ENCODE results near the gene POLR1G. TPM values are rescaled to one million over a fixed set of nuclear protein-coding genes. Genes with fewer than 3 reads are reported as not detected.

Gene POLR1G
- total RNA-seq, 2 donors from 2014 or later: 13.2 to 16.0 TPM

DNA sequence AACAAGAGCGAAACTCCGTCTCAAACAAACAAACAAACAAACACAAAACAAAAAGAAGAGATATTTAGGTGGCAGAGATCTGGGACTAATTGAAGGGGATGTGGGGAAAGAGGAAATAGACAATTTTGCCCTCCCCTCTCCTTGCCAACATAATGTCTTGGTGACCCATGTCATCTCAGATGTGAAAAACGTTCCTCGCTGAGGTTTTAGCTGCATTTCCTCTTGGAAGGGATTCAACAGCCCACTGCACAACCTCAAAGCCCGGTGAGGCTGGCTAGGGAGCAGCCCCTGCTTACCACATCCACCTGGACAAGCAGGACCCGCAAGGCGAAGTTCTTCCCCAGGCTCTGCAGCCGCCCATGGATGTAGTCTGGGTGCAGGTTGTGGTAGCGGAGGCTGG, 12.4 kb downstream of the POLR1G start:
- Mint-ChIP-seq H3K27me3 (ENCODE audit: insufficient read depth) (no peaks in the 10 kb centered on the region), H3K4me1 (peaks cover 11% of the 10 kb centered on the region), H3K36me3 (ENCODE audit: low read depth) (peaks cover 47% of the 10 kb centered on the region), H3K4me3 (no peak overlapping the region), H3K27ac (no peak overlapping the region), H3K9me3 (no peaks in the 10 kb centered on the region)
- H3K4me1 ChIP-seq (ENCODE audit: control insufficient read depth, insufficient read depth, low read length): no peaks in the 10 kb centered on the region
- no peak overlapping the region for H3K4me3 ChIP-seq (ENCODE audit: low read length)
- peaks cover 16% of the 10 kb centered on the region for H3K36me3 ChIP-seq (ENCODE audit: control insufficient read depth, insufficient read depth, low read length)
- TF ChIP-seq, protein P1, sequence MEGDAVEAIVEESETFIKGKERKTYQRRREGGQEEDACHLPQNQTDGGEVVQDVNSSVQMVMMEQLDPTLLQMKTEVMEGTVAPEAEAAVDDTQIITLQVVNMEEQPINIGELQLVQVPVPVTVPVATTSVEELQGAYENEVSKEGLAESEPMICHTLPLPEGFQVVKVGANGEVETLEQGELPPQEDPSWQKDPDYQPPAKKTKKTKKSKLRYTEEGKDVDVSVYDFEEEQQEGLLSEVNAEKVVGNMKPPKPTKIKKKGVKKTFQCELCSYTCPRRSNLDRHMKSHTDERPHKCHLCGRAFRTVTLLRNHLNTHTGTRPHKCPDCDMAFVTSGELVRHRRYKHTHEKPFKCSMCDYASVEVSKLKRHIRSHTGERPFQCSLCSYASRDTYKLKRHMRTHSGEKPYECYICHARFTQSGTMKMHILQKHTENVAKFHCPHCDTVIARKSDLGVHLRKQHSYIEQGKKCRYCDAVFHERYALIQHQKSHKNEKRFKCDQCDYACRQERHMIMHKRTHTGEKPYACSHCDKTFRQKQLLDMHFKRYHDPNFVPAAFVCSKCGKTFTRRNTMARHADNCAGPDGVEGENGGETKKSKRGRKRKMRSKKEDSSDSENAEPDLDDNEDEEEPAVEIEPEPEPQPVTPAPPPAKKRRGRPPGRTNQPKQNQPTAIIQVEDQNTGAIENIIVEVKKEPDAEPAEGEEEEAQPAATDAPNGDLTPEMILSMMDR (conservative IDR thresholded peaks at IDR 0.05): no peak
- no peak overlapping the region for H3K9ac ChIP-seq (ENCODE audit: extremely low read depth, low read length, poor library complexity, severe bottlenecking)
- H3K27ac ChIP-seq (ENCODE audit: low read depth, low read length): no peak overlapping the region
- 95 to 100% methylated on average over 2 to 7 of the region's 9 CpGs for WGBS, 2 experiments (ENCODE audit: insufficient coverage in 1 of 2, insufficient read length in 1 of 2)
- no peak for DNase-seq
- H3K9me3 ChIP-seq (ENCODE audit: control insufficient read depth, low read length): no peaks in the 10 kb centered on the region
- H3K27me3 ChIP-seq (ENCODE audit: control insufficient read depth, insufficient read depth, low read length, poor library complexity, severe bottlenecking): no peaks in the 10 kb centered on the region

DNA sequence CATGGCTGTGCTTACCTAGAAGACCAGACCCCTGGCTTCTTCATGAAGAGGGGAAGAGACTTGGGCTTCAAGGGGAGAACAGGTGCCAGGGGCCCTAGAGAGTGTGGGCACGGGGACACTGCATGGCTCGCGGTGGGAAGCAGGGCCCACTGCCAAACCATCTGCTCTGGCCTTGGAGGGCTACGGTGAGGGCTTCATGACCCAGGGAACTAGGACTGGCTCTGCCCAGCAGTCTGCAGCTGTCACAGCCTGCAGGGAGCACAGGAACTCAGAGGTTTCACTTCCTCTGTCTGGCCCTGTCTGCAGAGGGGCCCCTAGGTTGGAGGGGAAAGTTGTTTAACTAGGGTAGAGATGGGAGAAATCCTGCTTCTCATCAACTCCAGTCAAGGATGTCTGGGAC, 13.0 kb downstream of the POLR1G start:
- no peak overlapping the region for H3K4me3 Mint-ChIP-seq
- Histone ChIP-seq H3K9ac (ENCODE audit: extremely low read depth, low read length, poor library complexity, severe bottlenecking) (no peak overlapping the region), H3K4me3 (ENCODE audit: low read length) (no peak overlapping the region), H3K4me1 (ENCODE audit: control insufficient read depth, insufficient read depth, low read length) (no peaks in the 10 kb centered on the region), H3K36me3 (ENCODE audit: control insufficient read depth, insufficient read depth, low read length) (peaks cover 16% of the 10 kb centered on the region), H3K9me3 (ENCODE audit: control insufficient read depth, low read length) (no peaks in the 10 kb centered on the region), H3K27ac (ENCODE audit: low read depth, low read length) (no peak overlapping the region), H3K27me3 (ENCODE audit: control insufficient read depth, insufficient read depth, low read length, poor library complexity, severe bottlenecking) (no peaks in the 10 kb centered on the region)
- TF ChIP-seq, protein P1 (conservative IDR thresholded peaks at IDR 0.05): no peak
- peaks cover 41% of the 10 kb centered on the region for H3K36me3 Mint-ChIP-seq (ENCODE audit: low read depth)
- H3K27ac Mint-ChIP-seq: no peak overlapping the region
- H3K27me3 Mint-ChIP-seq (ENCODE audit: insufficient read depth): no peaks in the 10 kb centered on the region
- 88 to 94% methylated on average over 4 of the region's 4 CpGs for WGBS, 2 experiments (ENCODE audit: insufficient coverage in 1 of 2, insufficient read length in 1 of 2)
- no peaks in the 10 kb centered on the region for H3K9me3 Mint-ChIP-seq
- peaks cover 11% of the 10 kb centered on the region for H3K4me1 Mint-ChIP-seq
- peak; percentile 43 for DNase-seq

DNA sequence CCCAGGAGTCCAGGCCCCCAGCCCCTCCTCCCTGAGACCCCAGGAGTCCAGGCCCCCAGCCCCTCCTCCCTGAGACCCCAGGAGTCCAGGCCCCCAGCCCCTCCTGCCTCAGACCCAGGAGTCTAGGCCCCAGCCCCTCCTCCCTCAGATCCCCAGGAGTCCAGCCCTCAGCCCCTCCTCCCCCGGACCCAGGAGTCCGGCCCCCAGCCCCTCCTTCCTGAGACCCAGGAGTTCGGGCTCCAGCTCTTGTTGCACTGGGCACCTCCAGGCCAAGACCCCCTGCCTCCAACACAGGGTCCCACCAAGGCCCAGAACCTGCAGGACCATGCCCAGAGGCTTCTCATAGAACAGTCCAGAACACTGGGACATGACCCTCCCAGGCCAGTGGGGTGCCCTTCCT, 13.5 kb downstream of the POLR1G start:
- DNase-seq: no peak
- Histone ChIP-seq H3K4me3 (ENCODE audit: low read length) (no peak overlapping the region), H3K27ac (ENCODE audit: low read depth, low read length) (no peak overlapping the region), H3K27me3 (ENCODE audit: control insufficient read depth, insufficient read depth, low read length, poor library complexity, severe bottlenecking) (no peaks in the 10 kb centered on the region), H3K9me3 (ENCODE audit: control insufficient read depth, low read length) (no peaks in the 10 kb centered on the region), H3K9ac (ENCODE audit: extremely low read depth, low read length, poor library complexity, severe bottlenecking) (no peak overlapping the region), H3K4me1 (ENCODE audit: control insufficient read depth, insufficient read depth, low read length) (no peaks in the 10 kb centered on the region), H3K36me3 (ENCODE audit: control insufficient read depth, insufficient read depth, low read length) (peaks cover 13% of the 10 kb centered on the region)
- Mint-ChIP-seq H3K36me3 (ENCODE audit: low read depth) (peaks cover 36% of the 10 kb centered on the region), H3K4me1 (peaks cover 15% of the 10 kb centered on the region), H3K27ac (no peak overlapping the region), H3K27me3 (ENCODE audit: insufficient read depth) (no peaks in the 10 kb centered on the region), H3K9me3 (no peaks in the 10 kb centered on the region), H3K4me3 (no peak overlapping the region)
- 92% methylated on average over 3 of the region's 3 CpGs; no CpG with 5 or more reads in 1 of the 2 experiments for WGBS, 2 experiments (ENCODE audit: insufficient coverage in 1 of 2, insufficient read length in 1 of 2)
- TF ChIP-seq, protein P1 (conservative IDR thresholded peaks at IDR 0.05): no peak

All from endodermal cell (in vitro differentiated cells).